Gastrocnemius medialis (tissue), 4 donors: Measurements from ENCODE around the gene SMAD6. TPM values are rescaled to one million over a fixed set of nuclear protein-coding genes. Genes with fewer than 3 reads are reported as not detected.
A peak's percentile ranks its signal among the peaks of the same experiment; 100 is the strongest.

Source experiments
- ATAC-seq, 2 donors: fragments of 150-250 bp; one replicate each; pipeline ENCODE4 v1.9.1; 2016
- DNase-seq, 2 donors: peaks; one replicate each; pipeline ENCODE4 v3.0.0-alpha.2; 2019
- H3K27ac ChIP-seq, 4 donors: fragments of 200-600 bp; sonication (generic); 1 replicate in 1 of 4; 2 replicates in 3 of 4; pipeline ENCODE4 v1.5.1; 2016 to 2018; ENCODE audit warnings: mild to moderate bottlenecking in 2 of 4, moderate library complexity in 1 of 4
- H3K27me3 ChIP-seq, 3 donors: fragments of 200-600 bp; sonication (generic) in 2 of 3; 1 replicate in 1 of 3; 2 replicates in 2 of 3; pipeline versions ENCODE4 v1.5.1 to v1.6.0; 2016 to 2019; ENCODE audit warnings: mild to moderate bottlenecking in 1 of 3, moderate library complexity in 1 of 3
- H3K36me3 ChIP-seq, 2 donors: fragments of 200-600 bp; sonication (generic) in 1 of 2; one replicate each; pipeline ENCODE4 v1.5.1; 2017 to 2018
- H3K4me1 ChIP-seq, 2 donors: fragments of 200-600 bp; sonication (generic) in 1 of 2; one replicate each; pipeline ENCODE4 v1.5.1; 2016 to 2017; ENCODE audit warnings: mild to moderate bottlenecking in 2 of 2
- H3K4me3 ChIP-seq, 4 donors: fragments of 200-600 bp; sonication (generic) in 3 of 4; 1 replicate in 1 of 4; 2 replicates in 3 of 4; pipeline ENCODE4 v1.5.1; 2016 to 2019; ENCODE audit warnings: mild to moderate bottlenecking in 2 of 4
- H3K9me3 ChIP-seq, 3 donors: fragments of 200-600 bp; sonication (generic) in 2 of 3; 1 replicate in 1 of 3; 2 replicates in 2 of 3; pipeline ENCODE4 v1.5.1; 2016 to 2019
- CTCF ChIP-seq, 5 experiments: fragments of 450-650 bp in 3 of 5; fragments of 200-600 bp in 2 of 5; sonication (generic) in 2 of 5; IDR thresholded peaks in 4 of 5; conservative IDR thresholded peaks in 1 of 5; 1 replicate in 4 of 5; 2 replicates in 1 of 5; pipeline ENCODE4 v1.5.1; 2016 to 2019; ENCODE audit warnings: antibody characterized with exemption in 5 of 5, mild to moderate bottlenecking in 3 of 5, moderate library complexity in 3 of 5
- POLR2A ChIP-seq, 2 donors: fragments of 450-650 bp; IDR thresholded peaks; one replicate each; pipeline ENCODE4 v1.6.1; 2017; ENCODE audit warnings: antibody characterized with exemption in 2 of 2, mild to moderate bottlenecking in 2 of 2, moderate library complexity in 2 of 2
- in situ Hi-C, 4 donors: fragments of 200-750 bp; cut with MboI; loops; one replicate each; pipeline versions ENCODE4 v1.15.0 to v1.8.0; 2017; ENCODE audit warnings: low sequenced_read_pairs in 4 of 4
- intact Hi-C: fragments of 100-400 bp; cut with DNase I; formaldehyde crosslinking; loops from one replicate; pipeline ENCODE4 v1.15.1; 2023; ENCODE audit warnings: low total_unique reads
- total RNA-seq, 4 donors: library from RNA; depleted of rRNA; stranded (reverse); fragments of >200 nt; gene quantifications; one replicate each; pipeline versions ENCODE4 v1.1.0 to v1.2.3, GENCODE V29; 2016

The SMAD6 gene
- total RNA-seq, 4 donors from 2014 or later = 2.2 to 3.7 (median 2.4) TPM

DNA sequence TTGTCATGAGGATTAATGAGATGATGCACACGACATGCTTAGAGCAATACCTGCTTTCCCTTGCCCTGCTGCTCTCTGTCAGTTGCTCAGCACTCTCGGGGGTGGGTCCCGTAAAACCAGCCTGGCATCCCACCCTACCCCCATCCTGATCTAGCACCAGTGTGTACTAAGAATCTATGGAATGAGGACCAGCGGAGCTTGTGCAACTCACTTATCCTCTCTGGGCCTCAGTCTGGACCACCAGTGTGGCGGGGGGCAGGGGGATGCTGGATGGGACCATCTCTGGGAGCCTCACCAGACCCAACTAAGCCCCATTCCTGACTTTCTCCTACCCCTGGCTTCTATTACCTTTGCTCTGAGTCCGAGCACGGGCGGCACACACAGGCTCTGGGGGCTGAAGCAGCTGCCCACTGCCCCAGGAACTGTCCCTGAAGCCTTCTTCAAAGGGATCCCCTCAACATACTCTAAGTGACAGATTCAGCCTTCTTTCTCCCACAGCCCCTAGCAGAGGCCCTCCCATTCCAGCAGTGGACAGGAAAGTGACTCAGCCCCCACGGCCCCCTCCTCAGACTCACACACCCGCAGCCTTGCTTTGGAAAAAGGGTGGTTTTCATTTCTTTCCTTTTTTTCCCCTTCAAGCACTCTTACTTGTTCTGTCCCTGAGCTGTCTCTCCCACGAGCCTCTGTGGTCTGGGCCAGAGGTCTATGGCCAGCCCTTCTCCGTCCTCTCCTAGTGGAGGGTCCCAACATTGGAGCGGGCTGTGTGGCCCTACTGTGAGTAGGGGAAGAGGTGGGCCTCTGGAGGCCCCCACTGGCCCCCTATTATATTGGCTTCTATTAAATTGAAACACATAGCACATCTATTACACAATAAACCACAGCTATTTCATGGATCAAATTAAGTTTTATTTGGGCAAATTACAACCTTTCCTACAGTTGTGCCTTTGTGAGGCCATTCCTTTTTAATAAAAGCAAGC is 100.3 kb downstream of the SMAD6 start:
- Histone ChIP-seq H3K27ac (peak overlapping the region; percentile 60 to 72 (median 66)), H3K27me3 (no peaks in the 10 kb centered on the region), H3K4me1 (peaks cover 12 to 16% of the 10 kb centered on the region in 2 donors), H3K36me3 (no peaks in the 10 kb centered on the region), H3K4me3 (no peak overlapping the region), H3K9me3 (no peaks in the 10 kb centered on the region)
- DNase-seq (no peak), ATAC-seq (peak; percentile 46 to 56)
- TF ChIP-seq POLR2A (IDR thresholded peaks at IDR 0.05) = no peak
- TF ChIP-seq CTCF (IDR thresholded peaks at IDR 0.05 in 4 of 5, conservative IDR thresholded peaks at IDR 0.05 in 1 of 5) = no peak
- intact Hi-C loops = no loop called here
- in situ Hi-C loops = no loop called here

DNA sequence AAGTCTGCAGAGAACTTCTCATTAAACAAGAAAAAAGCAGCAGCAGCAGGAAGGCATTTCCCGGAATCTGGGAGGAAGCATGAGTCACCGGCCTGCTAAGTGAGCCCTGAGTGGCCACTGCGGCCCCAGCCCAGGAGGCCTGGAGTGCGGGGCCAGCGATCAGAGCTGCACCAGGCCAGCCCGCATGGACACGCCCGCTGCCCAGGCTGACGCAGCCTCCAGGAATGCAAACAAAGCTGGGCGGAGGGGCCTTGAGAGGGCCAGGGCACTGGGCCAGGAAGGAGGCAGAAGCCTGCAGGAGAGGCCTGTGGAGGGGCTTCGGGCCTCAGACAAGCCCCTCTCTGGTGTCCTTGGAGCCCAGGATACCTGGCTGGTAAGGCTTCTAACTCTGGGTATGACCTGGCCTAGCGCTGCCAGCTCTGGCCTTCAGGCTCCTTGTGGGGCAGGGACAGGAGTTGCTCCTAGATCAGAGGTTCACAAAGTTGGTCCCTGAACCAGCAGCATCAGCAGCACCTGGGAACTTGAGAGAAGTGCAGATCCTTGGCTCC is 101.2 kb downstream of the SMAD6 start:
- DNase-seq = peak; percentile 19 to 70
- Histone ChIP-seq H3K4me1 (peaks cover 12 to 16% of the 10 kb centered on the region in 2 donors), H3K4me3 (no peak overlapping the region), H3K27me3 (no peaks in the 10 kb centered on the region), H3K27ac (peak overlapping the region; percentile 60 to 72 (median 66)), H3K9me3 (no peaks in the 10 kb centered on the region), H3K36me3 (no peaks in the 10 kb centered on the region)
- TF ChIP-seq POLR2A (IDR thresholded peaks at IDR 0.05) (no peak), CTCF (IDR thresholded peaks at IDR 0.05 in 4 of 5, conservative IDR thresholded peaks at IDR 0.05 in 1 of 5) (no peak)
- in situ Hi-C loops (no loop called here), intact Hi-C loops (no loop called here)
- peak; percentile 60 to 82 for ATAC-seq

DNA sequence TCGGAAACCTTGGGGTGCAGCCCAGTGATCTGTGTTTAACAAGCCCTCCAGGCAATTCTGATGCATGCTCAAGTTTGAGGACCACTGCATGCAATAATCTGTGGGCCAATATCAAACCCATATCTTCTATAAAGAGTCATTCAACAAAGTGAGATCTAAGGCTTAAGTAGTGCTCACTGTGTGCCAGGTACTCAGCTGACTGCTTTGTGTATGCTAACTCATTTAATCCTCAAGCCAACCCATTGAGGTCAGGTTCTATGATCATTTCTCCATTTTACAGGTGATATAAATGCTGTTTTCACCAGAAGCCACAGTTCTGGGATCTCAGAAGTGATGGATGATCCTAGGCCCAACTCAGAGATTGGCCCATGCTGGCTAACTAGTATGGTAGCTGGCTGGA is 101.7 kb downstream of the SMAD6 start:
- Histone ChIP-seq H3K4me1 (peaks cover 12 to 16% of the 10 kb centered on the region in 2 donors), H3K9me3 (no peaks in the 10 kb centered on the region), H3K27me3 (no peaks in the 10 kb centered on the region), H3K36me3 (no peaks in the 10 kb centered on the region), H3K4me3 (no peak overlapping the region), H3K27ac (peak overlapping the region; percentile 60 to 72 (median 66))
- TF ChIP-seq POLR2A (IDR thresholded peaks at IDR 0.05) (no peak), CTCF (IDR thresholded peaks at IDR 0.05 in 4 of 5, conservative IDR thresholded peaks at IDR 0.05 in 1 of 5) (no peak)
- intact Hi-C loops (no loop called here), in situ Hi-C loops (no loop called here)
- DNase-seq (no peak), ATAC-seq (no peak)

DNA sequence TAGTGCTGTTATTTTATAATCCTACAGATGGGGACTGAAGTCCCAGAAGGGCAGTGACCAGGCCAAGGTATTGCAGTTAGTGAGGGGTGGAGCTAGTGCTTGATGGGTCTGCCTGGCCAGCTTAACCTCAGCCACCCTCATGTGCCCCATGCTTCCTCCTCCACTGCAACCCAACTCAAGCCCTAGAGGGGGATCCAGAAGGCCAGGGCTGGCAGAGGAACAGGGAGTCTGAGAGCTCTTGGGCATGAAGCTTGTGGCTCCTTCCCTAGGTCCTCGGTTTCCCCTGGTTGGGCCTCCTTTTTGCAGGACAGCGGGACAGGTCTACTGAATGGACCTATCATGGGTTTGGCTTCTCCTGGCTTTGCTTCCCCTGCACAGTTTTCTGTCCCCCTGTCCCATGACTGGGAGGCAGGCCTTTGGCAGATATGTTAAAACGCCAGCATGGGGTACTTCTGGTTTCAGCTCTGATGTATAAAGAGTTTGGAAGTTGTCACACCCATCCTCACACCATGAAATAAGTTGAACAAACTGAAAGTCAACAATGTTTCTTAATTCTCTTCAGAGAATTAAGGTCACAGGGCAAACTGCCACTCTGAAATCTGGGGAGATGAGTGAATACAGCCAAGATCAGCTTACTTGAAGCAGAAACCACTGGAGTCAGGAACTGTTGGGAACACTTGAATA is 103.3 kb downstream of the SMAD6 start:
- TF ChIP-seq POLR2A (IDR thresholded peaks at IDR 0.05) (no peak), CTCF (IDR thresholded peaks at IDR 0.05 in 4 of 5, conservative IDR thresholded peaks at IDR 0.05 in 1 of 5) (no peak)
- in situ Hi-C loops = no loop called here

More for the DNA sequence above, 103.3 kb downstream of the SMAD6 start:
- no peaks in the 10 kb centered on the region for H3K36me3 ChIP-seq
- intact Hi-C loops = no loop called here
- no peaks in the 10 kb centered on the region for H3K9me3 ChIP-seq
- H3K27me3 ChIP-seq = no peaks in the 10 kb centered on the region
- DNase-seq (no peak), ATAC-seq (no peak)
- no peak overlapping the region for H3K27ac ChIP-seq
- no peak overlapping the region for H3K4me3 ChIP-seq
- H3K4me1 ChIP-seq = peaks cover 12 to 16% of the 10 kb centered on the region in 2 donors
